ENCODE measurements around the gene PIWIL4.

DNA sequence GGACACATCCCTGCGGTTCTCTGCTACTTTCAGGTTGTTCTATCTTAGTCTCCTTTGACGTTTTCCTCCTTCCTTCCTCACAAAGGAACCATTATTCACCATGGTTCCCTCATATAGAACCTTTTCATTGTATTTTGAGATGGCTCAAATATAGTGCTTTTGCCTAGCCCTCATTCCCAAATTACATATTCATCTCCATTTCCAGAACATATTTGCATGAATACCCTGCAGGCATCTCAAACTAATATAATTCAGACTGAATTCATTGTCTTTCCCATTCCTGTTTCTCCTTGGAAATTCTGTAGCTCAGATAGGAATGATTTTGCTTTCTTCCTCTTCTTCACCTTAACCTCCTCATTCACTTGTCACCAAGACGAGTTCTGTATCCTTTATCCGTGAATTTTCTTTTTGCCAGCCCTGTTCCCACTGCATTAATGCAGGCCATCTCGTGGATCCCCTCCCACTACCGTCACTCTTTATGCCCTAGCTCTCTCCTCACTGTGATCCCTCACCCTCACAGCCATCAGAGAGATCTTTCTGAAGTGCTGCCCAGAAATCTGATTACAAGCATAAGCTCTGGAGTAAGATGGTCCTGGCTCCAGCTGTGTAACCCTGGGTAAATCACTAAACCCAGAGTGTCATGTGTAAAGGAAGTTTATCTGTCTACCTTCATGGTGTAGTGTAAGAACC lies 23.3 kb downstream of the PIWIL4 start:
- TF ChIP-seq CTCF (IDR thresholded peaks at IDR 0.05; ENCODE audit: borderline replicate concordance, extremely low read depth, low read length, poor library complexity, severe bottlenecking) (no peak), EZH2 (IDR thresholded peaks at IDR 0.05; ENCODE audit: borderline replicate concordance, low read depth, low read length, severe bottlenecking) (no peak)
